Ascending aorta (tissue), 2 donors: ENCODE data around the gene CTTN. TPM values are rescaled to one million over a fixed set of nuclear protein-coding genes. Genes with fewer than 3 reads are reported as not detected.

Source experiments
- DNase-seq, 2 donors: peaks; one replicate each; pipeline ENCODE4 v3.0.0-alpha.2; 2019; ENCODE audit warnings: low spot score in 2 of 2
- H3K27ac ChIP-seq, 2 donors: fragments of 200-600 bp; sonication (generic); one replicate each; pipeline ENCODE4 v1.5.1; 2016 to 2017; ENCODE audit warnings: mild to moderate bottlenecking in 1 of 2
- H3K27me3 ChIP-seq: fragments of 200-600 bp; sonication (generic); one replicate; pipeline ENCODE4 v1.5.1; 2017
- H3K36me3 ChIP-seq, 2 donors: fragments of 200-600 bp; sonication (generic); one replicate each; pipeline ENCODE4 v1.5.1; 2016
- H3K4me1 ChIP-seq, 2 donors: fragments of 200-600 bp; sonication (generic); one replicate each; pipeline ENCODE4 v1.5.1; 2016 to 2017; ENCODE audit warnings: mild to moderate bottlenecking in 1 of 2
- H3K4me3 ChIP-seq, 2 donors: fragments of 200-600 bp; sonication (generic); one replicate each; pipeline ENCODE4 v1.5.1; 2016 to 2017; ENCODE audit warnings: mild to moderate bottlenecking in 1 of 2
- H3K9me3 ChIP-seq, 2 donors: fragments of 200-600 bp; sonication (generic); one replicate each; pipeline ENCODE4 v1.5.1; 2016
- intact Hi-C: fragments of 100-400 bp; cut with DNase I; formaldehyde crosslinking; loops from one replicate; pipeline ENCODE4 v1.15.1; 2023
- total RNA-seq: library from RNA; depleted of rRNA; stranded (reverse); fragments of >200 nt; gene quantifications from one replicate; pipeline ENCODE4 v1.1.0, GENCODE V29; 2016
- TF ChIP-seq, protein P1 (sequence below), 3 experiments: fragments of 200-600 bp in 2 of 3; fragments of 450-650 bp in 1 of 3; sonication (generic) in 2 of 3; IDR thresholded peaks; one replicate each; pipeline ENCODE4 v1.5.1; 2016 to 2019; ENCODE audit warnings: antibody characterized with exemption in 3 of 3, mild to moderate bottlenecking in 1 of 3, moderate library complexity in 1 of 3

Gene CTTN
- total RNA-seq, 1 donor from 2014 or later: 166 TPM

GRCh38 chr11:70486026-70486415 lies 87.7 kb downstream of the CTTN start:
- intact Hi-C loops: no loop called here
- TF ChIP-seq, protein P1, sequence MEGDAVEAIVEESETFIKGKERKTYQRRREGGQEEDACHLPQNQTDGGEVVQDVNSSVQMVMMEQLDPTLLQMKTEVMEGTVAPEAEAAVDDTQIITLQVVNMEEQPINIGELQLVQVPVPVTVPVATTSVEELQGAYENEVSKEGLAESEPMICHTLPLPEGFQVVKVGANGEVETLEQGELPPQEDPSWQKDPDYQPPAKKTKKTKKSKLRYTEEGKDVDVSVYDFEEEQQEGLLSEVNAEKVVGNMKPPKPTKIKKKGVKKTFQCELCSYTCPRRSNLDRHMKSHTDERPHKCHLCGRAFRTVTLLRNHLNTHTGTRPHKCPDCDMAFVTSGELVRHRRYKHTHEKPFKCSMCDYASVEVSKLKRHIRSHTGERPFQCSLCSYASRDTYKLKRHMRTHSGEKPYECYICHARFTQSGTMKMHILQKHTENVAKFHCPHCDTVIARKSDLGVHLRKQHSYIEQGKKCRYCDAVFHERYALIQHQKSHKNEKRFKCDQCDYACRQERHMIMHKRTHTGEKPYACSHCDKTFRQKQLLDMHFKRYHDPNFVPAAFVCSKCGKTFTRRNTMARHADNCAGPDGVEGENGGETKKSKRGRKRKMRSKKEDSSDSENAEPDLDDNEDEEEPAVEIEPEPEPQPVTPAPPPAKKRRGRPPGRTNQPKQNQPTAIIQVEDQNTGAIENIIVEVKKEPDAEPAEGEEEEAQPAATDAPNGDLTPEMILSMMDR (IDR thresholded peaks at IDR 0.05): no peak
- no peaks in the 10 kb centered on the region for H3K27me3 ChIP-seq
- DNase-seq: no peak
- peaks cover 0 to 2% of the 10 kb centered on the region in 2 donors for H3K4me1 ChIP-seq
- H3K27ac ChIP-seq: no peak overlapping the region
- H3K4me3 ChIP-seq: no peak overlapping the region
- H3K9me3 ChIP-seq: no peaks in the 10 kb centered on the region
- H3K36me3 ChIP-seq: no peaks in the 10 kb centered on the region

Other genes with a start within 250 kb of the CTTN start
- gene FADD, start 195.2 kb upstream of the CTTN start, total RNA-seq: 22.2 TPM
- 29.3 TPM for gene PPFIA1, start 127.8 kb upstream of the CTTN start, total RNA-seq